Peyer's patch (tissue), 4 donors: ENCODE data around the gene PANX1. TPM values are rescaled to one million over a fixed set of nuclear protein-coding genes. Genes with fewer than 3 reads are reported as not detected.

Experiments used
- DNase-seq, 3 donors: peaks; one replicate each; pipeline ENCODE4 v3.0.0-alpha.2; 2017 to 2019
- H3K27ac ChIP-seq, 4 donors: fragments of 200-600 bp; sonication (generic); one replicate each; pipeline ENCODE4 v1.5.1; 2016 to 2019
- H3K27me3 ChIP-seq, 2 donors: fragments of 200-600 bp; sonication (generic); one replicate each; pipeline ENCODE4 v1.5.1; 2019
- H3K36me3 ChIP-seq, 3 donors: fragments of 200-600 bp; sonication (generic); one replicate each; pipeline ENCODE4 v1.5.1; 2016 to 2019
- H3K4me1 ChIP-seq, 4 donors: fragments of 200-600 bp; sonication (generic); one replicate each; pipeline ENCODE4 v1.5.1; 2016 to 2019
- H3K4me3 ChIP-seq, 4 donors: fragments of 200-600 bp; sonication (generic); 1 replicate in 3 of 4; 2 replicates in 1 of 4; pipeline ENCODE4 v1.5.1; 2016 to 2019; ENCODE audit warnings: mild to moderate bottlenecking in 1 of 4
- H3K9me3 ChIP-seq, 4 donors: fragments of 200-600 bp; sonication (generic); one replicate each; pipeline ENCODE4 v1.5.1; 2016 to 2019; ENCODE audit warnings: mild to moderate bottlenecking in 1 of 4
- POLR2A ChIP-seq, 2 donors: fragments of 450-650 bp; IDR thresholded peaks; one replicate each; pipeline ENCODE4 v1.5.1; 2017; ENCODE audit warnings: antibody characterized with exemption in 2 of 2, mild to moderate bottlenecking in 2 of 2, moderate library complexity in 2 of 2
- total RNA-seq, 4 donors: library from RNA; depleted of rRNA; stranded (reverse); fragments of >200 nt; gene quantifications; one replicate each; pipeline ENCODE4 v1.1.0, GENCODE V29; 2016
- TF ChIP-seq, protein P1 (sequence below), 6 experiments: fragments of 450-650 bp in 4 of 6; fragments of 200-600 bp in 2 of 6; sonication (generic) in 1 of 6; IDR thresholded peaks; one replicate each; pipeline ENCODE4 v1.5.1; 2017 to 2019; ENCODE audit warnings: antibody characterized with exemption in 6 of 6, mild to moderate bottlenecking in 3 of 6, moderate library complexity in 1 of 6

The PANX1 gene
- total RNA-seq, 4 donors from 2014 or later, result 5.8 to 10.9 (median 8.6) TPM

DNA sequence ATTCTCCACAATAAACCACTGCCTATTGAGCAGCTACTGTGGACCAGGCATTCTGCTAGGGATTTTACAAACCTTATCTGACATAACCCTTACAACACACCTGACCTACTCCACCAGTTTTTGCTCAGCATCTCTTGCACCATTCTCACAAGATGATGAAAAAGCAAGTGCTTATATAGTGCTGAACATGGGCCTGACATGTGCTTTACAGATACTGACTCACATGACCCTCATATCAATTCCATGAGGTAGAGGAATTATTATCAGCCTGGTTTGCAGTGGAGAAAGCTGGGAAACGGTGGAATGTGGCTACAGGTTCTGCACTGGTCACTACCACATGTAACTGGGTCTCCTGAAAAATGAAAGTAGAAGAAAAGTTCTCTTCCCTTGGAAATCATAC lies 37.5 kb upstream of the PANX1 start:
- no peak overlapping the region for H3K27ac ChIP-seq
- H3K4me3 ChIP-seq, result no peak overlapping the region
- no peak for DNase-seq
- H3K4me1 ChIP-seq, result no peaks in the 10 kb centered on the region
- H3K36me3 ChIP-seq, result no peaks in the 10 kb centered on the region
- TF ChIP-seq POLR2A (IDR thresholded peaks at IDR 0.05), result no peak
- TF ChIP-seq, protein P1, sequence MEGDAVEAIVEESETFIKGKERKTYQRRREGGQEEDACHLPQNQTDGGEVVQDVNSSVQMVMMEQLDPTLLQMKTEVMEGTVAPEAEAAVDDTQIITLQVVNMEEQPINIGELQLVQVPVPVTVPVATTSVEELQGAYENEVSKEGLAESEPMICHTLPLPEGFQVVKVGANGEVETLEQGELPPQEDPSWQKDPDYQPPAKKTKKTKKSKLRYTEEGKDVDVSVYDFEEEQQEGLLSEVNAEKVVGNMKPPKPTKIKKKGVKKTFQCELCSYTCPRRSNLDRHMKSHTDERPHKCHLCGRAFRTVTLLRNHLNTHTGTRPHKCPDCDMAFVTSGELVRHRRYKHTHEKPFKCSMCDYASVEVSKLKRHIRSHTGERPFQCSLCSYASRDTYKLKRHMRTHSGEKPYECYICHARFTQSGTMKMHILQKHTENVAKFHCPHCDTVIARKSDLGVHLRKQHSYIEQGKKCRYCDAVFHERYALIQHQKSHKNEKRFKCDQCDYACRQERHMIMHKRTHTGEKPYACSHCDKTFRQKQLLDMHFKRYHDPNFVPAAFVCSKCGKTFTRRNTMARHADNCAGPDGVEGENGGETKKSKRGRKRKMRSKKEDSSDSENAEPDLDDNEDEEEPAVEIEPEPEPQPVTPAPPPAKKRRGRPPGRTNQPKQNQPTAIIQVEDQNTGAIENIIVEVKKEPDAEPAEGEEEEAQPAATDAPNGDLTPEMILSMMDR (IDR thresholded peaks at IDR 0.05), result no peak
- no peaks in the 10 kb centered on the region for H3K9me3 ChIP-seq
- no peaks in the 10 kb centered on the region for H3K27me3 ChIP-seq

DNA sequence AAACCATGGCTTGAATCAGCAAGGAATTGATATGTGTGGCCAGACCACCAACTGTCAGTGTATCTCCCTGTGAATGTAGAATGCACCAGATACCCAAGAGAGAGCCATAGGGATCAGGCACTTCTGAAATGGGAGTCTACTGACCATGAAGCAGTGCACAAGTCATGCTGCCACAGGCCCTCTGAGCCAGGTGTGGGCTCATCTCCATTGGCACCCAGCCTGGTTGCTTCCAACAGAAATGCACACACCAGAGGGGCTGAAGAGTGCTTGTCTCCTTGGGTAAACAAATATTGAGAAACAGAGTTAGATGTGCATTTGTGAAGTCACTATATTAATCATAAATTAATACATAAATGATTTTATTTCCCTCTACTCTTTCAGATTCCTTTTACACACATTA lies 28.4 kb upstream of the PANX1 start:
- H3K4me3 ChIP-seq, result no peak overlapping the region
- no peak for DNase-seq
- no peaks in the 10 kb centered on the region for H3K4me1 ChIP-seq
- no peaks in the 10 kb centered on the region for H3K27me3 ChIP-seq
- no peaks in the 10 kb centered on the region for H3K36me3 ChIP-seq
- TF ChIP-seq POLR2A (IDR thresholded peaks at IDR 0.05), result no peak
- TF ChIP-seq, protein P1 (IDR thresholded peaks at IDR 0.05), result no peak
- H3K9me3 ChIP-seq, result no peaks in the 10 kb centered on the region
- H3K27ac ChIP-seq, result no peak overlapping the region

DNA sequence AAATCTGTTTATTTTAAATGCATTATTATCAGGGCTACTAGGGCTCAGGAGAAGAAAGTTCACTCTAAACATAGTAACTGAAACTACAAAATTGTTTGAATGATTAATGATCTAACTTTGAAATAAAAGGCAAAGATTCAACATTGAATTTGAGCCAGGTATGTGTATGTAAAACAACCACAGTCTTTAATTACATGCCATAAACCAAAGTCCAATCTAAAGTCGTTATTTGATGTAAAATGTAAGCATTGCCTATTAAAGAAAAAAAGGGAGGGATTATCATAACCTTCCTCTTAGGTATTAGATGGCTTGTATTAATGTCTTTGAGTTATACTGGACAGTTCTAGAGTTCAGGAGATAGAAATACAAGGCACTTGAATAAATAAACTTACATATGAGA lies 25.2 kb upstream of the PANX1 start:
- Histone ChIP-seq H3K4me1 (no peaks in the 10 kb centered on the region), H3K36me3 (no peaks in the 10 kb centered on the region), H3K27ac (no peak overlapping the region), H3K27me3 (no peaks in the 10 kb centered on the region), H3K4me3 (no peak overlapping the region), H3K9me3 (no peaks in the 10 kb centered on the region)
- TF ChIP-seq, protein P1 (IDR thresholded peaks at IDR 0.05), result no peak
- TF ChIP-seq POLR2A (IDR thresholded peaks at IDR 0.05), result no peak
- DNase-seq, result no peak

DNA sequence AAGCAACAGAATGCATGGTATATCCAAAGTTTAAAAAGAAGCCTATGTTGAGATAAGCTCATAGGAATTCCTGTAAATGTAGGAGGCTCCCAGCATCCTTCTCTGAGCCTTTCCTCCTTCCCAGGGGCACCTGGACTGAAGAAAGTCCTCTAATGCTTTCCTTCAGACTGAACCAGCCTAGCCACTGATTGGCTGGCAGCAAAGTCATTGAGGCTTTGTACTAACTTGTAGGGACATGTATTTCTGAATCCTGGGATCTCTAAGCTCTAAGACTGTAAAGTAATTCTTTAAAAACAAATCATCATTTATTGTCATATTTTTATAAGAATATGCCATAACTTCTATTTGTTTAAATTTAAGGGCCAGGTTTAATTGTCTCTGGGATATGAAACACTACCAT lies 23.9 kb upstream of the PANX1 start:
- no peak for DNase-seq
- Histone ChIP-seq H3K4me3 (no peak overlapping the region), H3K4me1 (no peaks in the 10 kb centered on the region), H3K27ac (no peak overlapping the region), H3K27me3 (no peaks in the 10 kb centered on the region), H3K9me3 (no peaks in the 10 kb centered on the region), H3K36me3 (no peaks in the 10 kb centered on the region)
- TF ChIP-seq, protein P1 (IDR thresholded peaks at IDR 0.05), result no peak
- TF ChIP-seq POLR2A (IDR thresholded peaks at IDR 0.05), result no peak

DNA sequence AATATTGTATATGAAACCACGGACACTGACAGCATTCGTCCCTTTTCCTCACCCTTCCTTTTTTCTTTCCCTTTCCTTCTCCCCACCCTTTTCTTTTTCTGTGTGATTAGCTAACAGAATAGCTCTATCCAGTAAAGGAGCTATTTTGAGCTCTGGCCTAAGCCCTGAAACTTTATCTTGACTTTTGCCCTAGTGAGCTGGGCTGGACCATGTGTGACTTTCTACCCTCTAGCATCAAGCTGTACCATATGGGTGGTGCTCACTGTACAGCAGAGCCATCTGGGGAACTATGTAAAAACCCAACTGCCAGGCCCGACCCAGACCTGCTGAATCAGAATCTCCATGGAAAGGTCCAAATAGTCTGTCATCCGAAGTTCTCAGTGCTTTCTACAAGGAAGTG lies 21.9 kb upstream of the PANX1 start:
- Histone ChIP-seq H3K27me3 (no peaks in the 10 kb centered on the region), H3K36me3 (no peaks in the 10 kb centered on the region), H3K4me3 (no peak overlapping the region), H3K9me3 (no peaks in the 10 kb centered on the region), H3K4me1 (no peaks in the 10 kb centered on the region), H3K27ac (no peak overlapping the region)
- TF ChIP-seq, protein P1 (IDR thresholded peaks at IDR 0.05), result no peak
- TF ChIP-seq POLR2A (IDR thresholded peaks at IDR 0.05), result no peak
- no peak for DNase-seq

DNA sequence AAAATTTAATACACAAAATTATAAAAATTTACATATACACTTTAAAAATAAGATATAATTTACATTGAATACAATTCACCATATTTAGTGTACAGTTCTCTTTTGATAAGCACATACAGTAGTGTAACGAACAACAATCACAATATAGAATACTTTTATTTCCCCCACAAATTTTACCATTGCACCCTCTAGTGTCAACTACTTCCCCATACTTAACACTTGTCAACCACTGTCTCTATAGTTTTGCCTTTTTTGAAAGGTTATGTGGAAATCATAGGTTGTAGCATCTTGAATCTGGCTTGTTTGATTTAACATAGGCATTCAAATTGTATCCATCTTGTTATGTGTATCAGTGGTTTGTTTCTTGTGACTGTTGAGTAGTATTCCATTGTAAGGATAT lies 21.3 kb upstream of the PANX1 start:
- Histone ChIP-seq H3K9me3 (no peaks in the 10 kb centered on the region), H3K4me1 (no peaks in the 10 kb centered on the region), H3K36me3 (no peaks in the 10 kb centered on the region), H3K4me3 (no peak overlapping the region), H3K27ac (no peak overlapping the region), H3K27me3 (no peaks in the 10 kb centered on the region)
- no peak for DNase-seq
- TF ChIP-seq, protein P1 (IDR thresholded peaks at IDR 0.05), result no peak
- TF ChIP-seq POLR2A (IDR thresholded peaks at IDR 0.05), result no peak
